ENCODE results near the gene ZNF516.

DNA sequence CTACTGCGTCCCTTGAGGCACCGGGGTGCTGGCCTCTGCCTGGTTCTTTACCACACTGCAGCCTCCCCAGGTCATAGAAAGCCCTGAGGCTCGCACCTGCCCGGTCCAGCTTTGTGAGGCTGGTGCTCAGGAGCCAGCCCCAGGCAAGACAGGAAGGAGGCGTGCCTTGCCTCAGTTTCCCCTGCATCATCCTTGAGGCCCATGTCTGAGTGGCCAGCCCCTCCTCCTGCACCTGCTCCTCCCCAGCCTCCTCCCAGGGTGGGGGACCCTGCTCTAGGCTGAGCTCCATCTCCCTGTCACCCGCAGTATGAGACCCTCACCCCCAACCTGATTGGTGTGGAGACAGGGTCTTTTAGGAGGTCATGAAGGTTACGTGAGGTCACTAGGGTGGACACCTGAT is 147.7 kb downstream of the ZNF516 start:
- TF ChIP-seq, protein P1, sequence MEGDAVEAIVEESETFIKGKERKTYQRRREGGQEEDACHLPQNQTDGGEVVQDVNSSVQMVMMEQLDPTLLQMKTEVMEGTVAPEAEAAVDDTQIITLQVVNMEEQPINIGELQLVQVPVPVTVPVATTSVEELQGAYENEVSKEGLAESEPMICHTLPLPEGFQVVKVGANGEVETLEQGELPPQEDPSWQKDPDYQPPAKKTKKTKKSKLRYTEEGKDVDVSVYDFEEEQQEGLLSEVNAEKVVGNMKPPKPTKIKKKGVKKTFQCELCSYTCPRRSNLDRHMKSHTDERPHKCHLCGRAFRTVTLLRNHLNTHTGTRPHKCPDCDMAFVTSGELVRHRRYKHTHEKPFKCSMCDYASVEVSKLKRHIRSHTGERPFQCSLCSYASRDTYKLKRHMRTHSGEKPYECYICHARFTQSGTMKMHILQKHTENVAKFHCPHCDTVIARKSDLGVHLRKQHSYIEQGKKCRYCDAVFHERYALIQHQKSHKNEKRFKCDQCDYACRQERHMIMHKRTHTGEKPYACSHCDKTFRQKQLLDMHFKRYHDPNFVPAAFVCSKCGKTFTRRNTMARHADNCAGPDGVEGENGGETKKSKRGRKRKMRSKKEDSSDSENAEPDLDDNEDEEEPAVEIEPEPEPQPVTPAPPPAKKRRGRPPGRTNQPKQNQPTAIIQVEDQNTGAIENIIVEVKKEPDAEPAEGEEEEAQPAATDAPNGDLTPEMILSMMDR (IDR thresholded peaks at IDR 0.05; ENCODE audit: low read depth, low read length, poor library complexity, severe bottlenecking) = no peak
- no peak for TF ChIP-seq EZH2phosphoT487 (IDR thresholded peaks at IDR 0.05; ENCODE audit: borderline replicate concordance, low read length)

Measured in DOHH2 (cell line).